ENCODE results near the gene ACTMAP. TPM values are rescaled to one million over a fixed set of nuclear protein-coding genes. Genes with fewer than 3 reads are reported as not detected.
A peak's percentile ranks its signal among the peaks of the same experiment; 100 is the strongest.

The ACTMAP gene
- total RNA-seq, 1 experiment from 2014 or later: 17.8 TPM

- peaks cover 59% of the 10 kb centered on the region for H3K36me3 Mint-ChIP-seq (ENCODE audit: insufficient read depth, unreplicated experiment)
- H3K4me3 Mint-ChIP-seq (ENCODE audit: low read depth, unreplicated experiment): no peak overlapping the region
- no peaks in the 10 kb centered on the region for H3K9me3 Mint-ChIP-seq (ENCODE audit: low read depth, unreplicated experiment)
- H3K27me3 Mint-ChIP-seq (ENCODE audit: unreplicated experiment): no peaks in the 10 kb centered on the region
- CTCF ChIA-PET: interaction anchor here (1.5 kb wide), 1 partner anchor 31 kb away, joined by 3 read pairs; no protein-coding TSS in a partner anchor
- peaks cover 27% of the 10 kb centered on the region for H3K4me1 Mint-ChIP-seq (ENCODE audit: low read depth, unreplicated experiment)
- no peak for TF ChIP-seq CTCF (IDR thresholded peaks at IDR 0.05; ENCODE audit: unreplicated experiment)
- intact Hi-C loops (cut with micrococcal nuclease; ENCODE audit: unreplicated experiment): no loop called here
- no peak overlapping the region for H3K27ac Mint-ChIP-seq (ENCODE audit: unreplicated experiment)
- DNase-seq: no peak
- BruUV-seq (replicated peaks): no TSS peak
These were observed 2.7 kb downstream of the ACTMAP start for GRCh38 chr19:40747536-40747935.

GRCh38 chr19:40745402-40745780, 4.9 kb downstream of the ACTMAP start:
- DNase-seq: no peak
- Mint-ChIP-seq H3K4me3 (ENCODE audit: low read depth, unreplicated experiment) (no peak overlapping the region), H3K36me3 (ENCODE audit: insufficient read depth, unreplicated experiment) (peaks cover 56% of the 10 kb centered on the region), H3K4me1 (ENCODE audit: low read depth, unreplicated experiment) (peaks cover 23% of the 10 kb centered on the region), H3K27me3 (ENCODE audit: unreplicated experiment) (no peaks in the 10 kb centered on the region), H3K27ac (ENCODE audit: unreplicated experiment) (no peak overlapping the region), H3K9me3 (ENCODE audit: low read depth, unreplicated experiment) (no peaks in the 10 kb centered on the region)
- intact Hi-C loops (cut with micrococcal nuclease; ENCODE audit: unreplicated experiment): no loop called here
- BruUV-seq (replicated peaks): no TSS peak
- no peak for TF ChIP-seq CTCF (IDR thresholded peaks at IDR 0.05; ENCODE audit: unreplicated experiment)
- CTCF ChIA-PET: interaction anchor here (0.6 to 0.9 kb wide), 2 partner anchors 14 to 112 kb away, joined by 3 read pairs; no protein-coding TSS in a partner anchor

GRCh38 chr19:40744554-40745401, 5.5 kb downstream of the ACTMAP start:
- no peak for DNase-seq
- Mint-ChIP-seq H3K27ac (ENCODE audit: unreplicated experiment) (no peak overlapping the region), H3K9me3 (ENCODE audit: low read depth, unreplicated experiment) (no peaks in the 10 kb centered on the region), H3K27me3 (ENCODE audit: unreplicated experiment) (no peaks in the 10 kb centered on the region), H3K36me3 (ENCODE audit: insufficient read depth, unreplicated experiment) (peaks cover 56% of the 10 kb centered on the region), H3K4me1 (ENCODE audit: low read depth, unreplicated experiment) (peaks cover 17% of the 10 kb centered on the region), H3K4me3 (ENCODE audit: low read depth, unreplicated experiment) (no peak overlapping the region)
- BruUV-seq (replicated peaks): no TSS peak
- CTCF ChIA-PET: interaction anchor here (0.6 to 2.1 kb wide), 3 partner anchors 14 to 111 kb away, joined by 3 to 4 read pairs (median 3); no protein-coding TSS in a partner anchor
- TF ChIP-seq CTCF (IDR thresholded peaks at IDR 0.05; ENCODE audit: unreplicated experiment): no peak
- intact Hi-C loops (cut with micrococcal nuclease; ENCODE audit: unreplicated experiment): no loop called here

GRCh38 chr19:40743926-40744325, 6.4 kb downstream of the ACTMAP start:
- CTCF ChIA-PET: interaction anchor here (2.1 kb wide), 1 partner anchor 81 kb away, joined by 4 read pairs; no protein-coding TSS in a partner anchor
- no peak for DNase-seq
- Mint-ChIP-seq H3K27ac (ENCODE audit: unreplicated experiment) (peak overlapping the region; percentile 39), H3K36me3 (ENCODE audit: insufficient read depth, unreplicated experiment) (peaks cover 55% of the 10 kb centered on the region), H3K9me3 (ENCODE audit: low read depth, unreplicated experiment) (no peaks in the 10 kb centered on the region), H3K4me3 (ENCODE audit: low read depth, unreplicated experiment) (no peak overlapping the region), H3K27me3 (ENCODE audit: unreplicated experiment) (no peaks in the 10 kb centered on the region), H3K4me1 (ENCODE audit: low read depth, unreplicated experiment) (peaks cover 8% of the 10 kb centered on the region)
- no peak for TF ChIP-seq CTCF (IDR thresholded peaks at IDR 0.05; ENCODE audit: unreplicated experiment)
- intact Hi-C loops (cut with micrococcal nuclease; ENCODE audit: unreplicated experiment): no loop called here
- no TSS peak for BruUV-seq (replicated peaks)

All from Calu3 (cell line).